Ascending aorta (tissue), 2 donors: Measurements from ENCODE around the gene FAM240A. TPM values are rescaled to one million over a fixed set of nuclear protein-coding genes. Genes with fewer than 3 reads are reported as not detected.

Experiments used
- DNase-seq, 2 donors: peaks; one replicate each; pipeline ENCODE4 v3.0.0-alpha.2; 2019; ENCODE audit warnings: low spot score in 2 of 2
- H3K27ac ChIP-seq, 2 donors: fragments of 200-600 bp; sonication (generic); one replicate each; pipeline ENCODE4 v1.5.1; 2016 to 2017; ENCODE audit warnings: mild to moderate bottlenecking in 1 of 2
- H3K27me3 ChIP-seq: fragments of 200-600 bp; sonication (generic); one replicate; pipeline ENCODE4 v1.5.1; 2017
- H3K36me3 ChIP-seq, 2 donors: fragments of 200-600 bp; sonication (generic); one replicate each; pipeline ENCODE4 v1.5.1; 2016
- H3K4me1 ChIP-seq, 2 donors: fragments of 200-600 bp; sonication (generic); one replicate each; pipeline ENCODE4 v1.5.1; 2016 to 2017; ENCODE audit warnings: mild to moderate bottlenecking in 1 of 2
- H3K4me3 ChIP-seq, 2 donors: fragments of 200-600 bp; sonication (generic); one replicate each; pipeline ENCODE4 v1.5.1; 2016 to 2017; ENCODE audit warnings: mild to moderate bottlenecking in 1 of 2
- H3K9me3 ChIP-seq, 2 donors: fragments of 200-600 bp; sonication (generic); one replicate each; pipeline ENCODE4 v1.5.1; 2016
- intact Hi-C: fragments of 100-400 bp; cut with DNase I; formaldehyde crosslinking; loops from one replicate; pipeline ENCODE4 v1.15.1; 2023
- total RNA-seq: library from RNA; depleted of rRNA; stranded (reverse); fragments of >200 nt; gene quantifications from one replicate; pipeline ENCODE4 v1.1.0, GENCODE V29; 2016
- TF ChIP-seq, protein P1 (sequence below), 3 experiments: fragments of 200-600 bp in 2 of 3; fragments of 450-650 bp in 1 of 3; sonication (generic) in 2 of 3; IDR thresholded peaks; one replicate each; pipeline ENCODE4 v1.5.1; 2016 to 2019; ENCODE audit warnings: antibody characterized with exemption in 3 of 3, mild to moderate bottlenecking in 1 of 3, moderate library complexity in 1 of 3

Gene FAM240A
- total RNA-seq, 1 donor from 2014 or later = not detected

DNA sequence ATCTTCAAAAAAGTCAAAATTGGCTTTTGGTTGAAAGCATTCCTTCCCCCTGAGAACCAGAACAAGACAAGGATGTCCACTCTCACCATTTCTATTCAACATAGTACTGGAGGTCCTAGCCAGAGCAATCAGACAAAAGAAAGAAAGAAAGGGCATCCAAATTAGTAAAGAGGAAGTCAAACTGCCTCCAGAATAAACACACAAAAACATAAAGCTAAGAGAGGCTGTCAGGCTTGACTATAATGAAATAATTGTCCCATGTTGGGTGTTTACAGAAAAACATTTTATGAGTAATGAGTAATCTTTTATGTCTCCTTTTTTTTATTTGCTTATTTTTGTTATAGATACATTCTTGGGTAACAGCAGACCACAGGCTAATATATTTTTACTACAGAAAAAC is 18.3 kb upstream of the FAM240A start:
- Histone ChIP-seq H3K9me3 (no peaks in the 10 kb centered on the region), H3K27ac (no peak overlapping the region), H3K4me1 (no peaks in the 10 kb centered on the region), H3K4me3 (no peak overlapping the region), H3K27me3 (no peaks in the 10 kb centered on the region), H3K36me3 (no peaks in the 10 kb centered on the region)
- intact Hi-C loops = no loop called here
- DNase-seq = no peak
- TF ChIP-seq, protein P1, sequence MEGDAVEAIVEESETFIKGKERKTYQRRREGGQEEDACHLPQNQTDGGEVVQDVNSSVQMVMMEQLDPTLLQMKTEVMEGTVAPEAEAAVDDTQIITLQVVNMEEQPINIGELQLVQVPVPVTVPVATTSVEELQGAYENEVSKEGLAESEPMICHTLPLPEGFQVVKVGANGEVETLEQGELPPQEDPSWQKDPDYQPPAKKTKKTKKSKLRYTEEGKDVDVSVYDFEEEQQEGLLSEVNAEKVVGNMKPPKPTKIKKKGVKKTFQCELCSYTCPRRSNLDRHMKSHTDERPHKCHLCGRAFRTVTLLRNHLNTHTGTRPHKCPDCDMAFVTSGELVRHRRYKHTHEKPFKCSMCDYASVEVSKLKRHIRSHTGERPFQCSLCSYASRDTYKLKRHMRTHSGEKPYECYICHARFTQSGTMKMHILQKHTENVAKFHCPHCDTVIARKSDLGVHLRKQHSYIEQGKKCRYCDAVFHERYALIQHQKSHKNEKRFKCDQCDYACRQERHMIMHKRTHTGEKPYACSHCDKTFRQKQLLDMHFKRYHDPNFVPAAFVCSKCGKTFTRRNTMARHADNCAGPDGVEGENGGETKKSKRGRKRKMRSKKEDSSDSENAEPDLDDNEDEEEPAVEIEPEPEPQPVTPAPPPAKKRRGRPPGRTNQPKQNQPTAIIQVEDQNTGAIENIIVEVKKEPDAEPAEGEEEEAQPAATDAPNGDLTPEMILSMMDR (IDR thresholded peaks at IDR 0.05) = no peak

DNA sequence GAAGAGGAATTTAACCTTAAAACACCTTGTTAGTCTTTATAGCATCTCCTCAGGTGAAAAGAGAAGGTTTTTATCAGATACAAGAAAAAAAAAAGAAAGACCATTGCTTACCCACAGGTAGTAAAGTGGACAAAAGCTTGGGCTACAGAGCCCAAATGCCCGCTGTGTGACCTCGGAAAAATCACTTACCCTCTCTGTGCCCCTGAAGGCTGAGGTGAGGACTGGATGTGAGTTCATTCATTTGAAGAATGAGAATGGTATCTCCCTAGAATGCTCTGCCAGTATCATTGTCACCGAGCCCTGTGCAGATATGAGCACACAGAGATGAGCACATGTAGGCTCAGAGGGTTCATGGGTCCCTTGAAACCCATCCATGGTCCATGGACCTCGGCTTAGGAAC is 17.6 kb upstream of the FAM240A start:
- Histone ChIP-seq H3K4me3 (no peak overlapping the region), H3K9me3 (no peaks in the 10 kb centered on the region), H3K27ac (no peak overlapping the region), H3K27me3 (no peaks in the 10 kb centered on the region), H3K4me1 (no peaks in the 10 kb centered on the region), H3K36me3 (no peaks in the 10 kb centered on the region)
- no peak for DNase-seq
- intact Hi-C loops = no loop called here
- TF ChIP-seq, protein P1 (IDR thresholded peaks at IDR 0.05) = no peak

DNA sequence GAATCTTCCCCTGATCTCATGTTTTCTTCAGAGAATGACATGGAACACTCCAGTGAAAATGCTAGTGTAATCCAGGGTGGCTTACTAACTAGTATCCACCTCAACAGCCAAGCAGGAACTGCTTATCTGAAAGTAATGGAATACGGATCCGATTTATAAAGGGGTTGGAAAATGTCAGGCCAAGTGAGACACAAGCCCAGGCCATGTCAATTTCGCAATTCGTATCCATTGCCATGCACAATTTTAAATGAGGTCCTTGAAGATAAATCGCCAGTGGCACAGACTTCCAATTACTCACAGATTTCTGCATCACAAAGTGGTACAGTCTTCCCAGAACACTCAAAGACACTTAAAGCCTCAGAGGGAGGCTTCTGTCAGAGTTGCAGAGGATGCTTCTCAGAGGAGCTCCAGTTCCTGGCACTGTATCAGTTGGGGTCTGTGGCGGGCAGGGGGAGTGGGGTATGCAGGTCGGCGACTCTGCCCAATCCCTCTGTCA is 16.5 kb upstream of the FAM240A start:
- Histone ChIP-seq H3K27me3 (no peaks in the 10 kb centered on the region), H3K27ac (no peak overlapping the region), H3K4me1 (no peaks in the 10 kb centered on the region), H3K4me3 (no peak overlapping the region), H3K9me3 (no peaks in the 10 kb centered on the region), H3K36me3 (no peaks in the 10 kb centered on the region)
- intact Hi-C loops = no loop called here
- TF ChIP-seq, protein P1 (IDR thresholded peaks at IDR 0.05) = no peak
- no peak for DNase-seq

DNA sequence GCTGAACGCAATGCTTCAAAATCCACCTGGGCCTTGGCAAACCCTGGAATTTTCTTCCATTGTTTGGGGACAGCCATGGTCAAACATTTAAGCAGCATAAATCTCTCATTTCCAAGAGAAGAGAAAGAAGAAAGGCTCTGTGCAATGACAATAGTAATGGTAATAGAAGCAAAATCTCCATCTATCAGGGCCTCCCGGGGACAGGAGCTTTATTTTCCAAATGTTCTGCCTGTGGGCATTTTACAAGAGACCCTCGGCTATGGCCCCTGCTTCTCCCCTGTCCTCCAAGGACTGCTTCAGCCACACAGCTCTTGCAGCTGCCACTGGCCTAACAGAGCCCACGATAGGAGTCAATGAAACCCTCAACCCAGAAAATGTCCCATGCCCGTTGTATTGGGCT is 12.7 kb upstream of the FAM240A start:
- TF ChIP-seq, protein P1 (IDR thresholded peaks at IDR 0.05) = no peak
- intact Hi-C loops = no loop called here
- no peak overlapping the region for H3K4me3 ChIP-seq
- H3K36me3 ChIP-seq = no peaks in the 10 kb centered on the region
- H3K9me3 ChIP-seq = no peaks in the 10 kb centered on the region
- DNase-seq = no peak
- H3K4me1 ChIP-seq = no peaks in the 10 kb centered on the region
- no peaks in the 10 kb centered on the region for H3K27me3 ChIP-seq
- no peak overlapping the region for H3K27ac ChIP-seq

DNA sequence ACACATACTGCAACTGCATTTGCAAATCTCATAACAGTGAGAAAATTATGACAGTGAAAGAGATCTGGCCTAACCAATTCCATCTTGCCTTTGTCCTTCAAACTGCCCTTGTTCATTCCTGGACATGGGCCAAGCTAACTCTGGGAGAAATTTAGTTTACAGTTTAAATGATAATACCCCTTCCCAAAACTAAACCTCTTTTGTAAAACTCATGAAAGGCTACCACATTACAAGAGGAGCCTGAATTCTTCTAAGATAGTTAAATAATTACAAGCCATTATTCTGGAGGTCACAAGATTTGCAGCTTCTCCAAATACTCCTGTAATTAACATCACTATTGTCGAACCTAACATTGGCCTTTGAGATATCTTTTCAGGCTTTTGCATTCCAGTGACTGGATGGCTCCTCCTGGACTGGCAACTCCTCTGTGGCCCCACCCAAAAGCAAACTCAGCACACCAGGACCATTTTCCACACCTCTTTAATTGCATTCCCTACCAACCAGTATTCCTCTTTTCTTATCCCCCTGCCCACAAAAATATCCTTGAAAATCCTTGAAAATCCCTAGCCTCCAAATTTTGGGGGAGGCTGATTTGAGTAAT is 8.8 kb upstream of the FAM240A start:
- TF ChIP-seq, protein P1 (IDR thresholded peaks at IDR 0.05) = no peak
- intact Hi-C loops = no loop called here
- no peak for DNase-seq

DNA sequence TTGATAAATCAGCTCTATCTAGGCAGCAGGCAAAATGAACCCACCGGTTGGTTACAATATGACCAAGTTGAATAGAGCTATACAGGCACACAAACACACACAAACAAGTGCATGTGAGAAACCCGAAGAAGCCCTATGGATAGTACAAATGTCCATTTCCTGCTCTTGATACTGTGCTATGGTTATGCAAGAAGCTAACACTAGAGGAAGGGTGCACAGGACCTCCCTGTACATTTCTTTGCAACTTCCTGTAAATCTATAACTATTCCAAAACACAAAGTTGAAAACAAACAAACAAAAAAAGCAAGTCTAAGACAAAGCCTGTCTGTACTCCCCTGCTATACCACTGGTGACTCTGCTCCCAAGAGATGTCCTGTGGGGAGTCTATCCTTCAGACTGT is 8.2 kb upstream of the FAM240A start:
- TF ChIP-seq, protein P1 (IDR thresholded peaks at IDR 0.05) = no peak
- Histone ChIP-seq H3K36me3 (no peaks in the 10 kb centered on the region), H3K4me3 (no peak overlapping the region), H3K27ac (no peak overlapping the region), H3K9me3 (no peaks in the 10 kb centered on the region), H3K27me3 (no peaks in the 10 kb centered on the region), H3K4me1 (no peaks in the 10 kb centered on the region)
- intact Hi-C loops = no loop called here
- no peak for DNase-seq

More for the DNA sequence above, 8.8 kb upstream of the FAM240A start:
- Histone ChIP-seq H3K36me3 (no peaks in the 10 kb centered on the region), H3K4me1 (no peaks in the 10 kb centered on the region), H3K27me3 (no peaks in the 10 kb centered on the region), H3K4me3 (no peak overlapping the region), H3K9me3 (no peaks in the 10 kb centered on the region), H3K27ac (no peak overlapping the region)
